Spleen (tissue), 11 donors: ENCODE measurements around the gene EPHA5. TPM values are rescaled to one million over a fixed set of nuclear protein-coding genes. Genes with fewer than 3 reads are reported as not detected.

Experiments
- DNase-seq: peaks from one replicate; pipeline ENCODE4 v3.0.0-alpha.2; 2020
- H3K27ac ChIP-seq, 8 donors: fragments of 200-600 bp; sonication (generic) in 7 of 8; 1 replicate in 4 of 8; 2 replicates in 4 of 8; pipeline versions ENCODE4 v1.5.0 to v1.8.0; 2016 to 2021; ENCODE audit warnings: inconsistent platforms in 4 of 8, mild to moderate bottlenecking in 4 of 8, moderate library complexity in 1 of 8
- H3K27me3 ChIP-seq, 7 donors: fragments of 200-600 bp; sonication (generic) in 6 of 7; replicated peaks in 1 of 7; 1 replicate in 4 of 7; 2 replicates in 3 of 7; pipeline versions ENCODE4 v1.5.0 to v1.8.0; 2016 to 2021; ENCODE audit warnings: inconsistent platforms in 3 of 7, mild to moderate bottlenecking in 1 of 7
- H3K36me3 ChIP-seq, 6 donors: fragments of 200-600 bp; sonication (generic) in 5 of 6; 1 replicate in 4 of 6; 2 replicates in 2 of 6; pipeline versions ENCODE4 v1.5.0 to v1.8.0; 2016 to 2021; ENCODE audit warnings: inconsistent platforms in 2 of 6
- H3K4me1 ChIP-seq, 6 donors: fragments of 200-600 bp; sonication (generic) in 5 of 6; 1 replicate in 3 of 6; 2 replicates in 3 of 6; pipeline versions ENCODE4 v1.5.0 to v1.8.0; 2016 to 2021; ENCODE audit warnings: inconsistent platforms in 3 of 6
- H3K4me3 ChIP-seq, 8 donors: fragments of 200-600 bp; sonication (generic) in 7 of 8; 1 replicate in 4 of 8; 2 replicates in 4 of 8; pipeline versions ENCODE4 v1.5.0 to v1.8.0; 2016 to 2021; ENCODE audit warnings: inconsistent platforms in 4 of 8, mild to moderate bottlenecking in 4 of 8, moderate library complexity in 2 of 8
- H3K9me3 ChIP-seq, 8 donors: fragments of 200-600 bp; sonication (generic) in 7 of 8; 1 replicate in 4 of 8; 2 replicates in 4 of 8; pipeline versions ENCODE4 v1.5.0 to v1.8.0; 2016 to 2021; ENCODE audit warnings: inconsistent platforms in 4 of 8
- POLR2A ChIP-seq, 3 donors: fragments of 450-650 bp; IDR thresholded peaks; one replicate each; pipeline ENCODE4 v1.5.1; 2017; ENCODE audit warnings: antibody characterized with exemption in 3 of 3, mild to moderate bottlenecking in 1 of 3
- POLR2AphosphoS5 ChIP-seq, 3 donors: sonication (generic); formaldehyde crosslinking; IDR thresholded peaks; one replicate each; pipeline ENCODE4 v1.5.1; 2017; ENCODE audit warnings: antibody characterized with exemption in 3 of 3
- WGBS, 5 donors: extraction: QIAGEN DNeasy Blood & Tissue Kit in 3 of 5; methylation state at CpG; one replicate each; pipeline versions ENCODE4 v1.1.5 to v1.1.7; 2013 to 2018; 5-methylcytosine and 5-hydroxymethylcytosine counted together
- intact Hi-C: fragments of 100-400 bp; cut with DNase I; formaldehyde crosslinking; loops from one replicate; pipeline ENCODE4 v1.15.0; 2023; ENCODE audit warnings: low total_unique reads
- polyA plus RNA-seq, 3 donors: library from polyadenylated mRNA; stranded (reverse); fragments of 200-250 nt; gene quantifications; one replicate each; pipeline ENCODE4 v1.2.1, GENCODE V29; 2013
- total RNA-seq, 7 donors: library from RNA; depleted of rRNA in 3 of 7; stranded (reverse); fragments of >200 nt in 3 of 7; fragmentation: NEBNext Ultra II Directional in 4 of 7; extraction: Animal tissue kit (Norgen Biotek cat#: 25700) in 4 of 7; gene quantifications; one replicate each; pipeline versions ENCODE4 v1.1.0 to v1.2.1, GENCODE V29; 2016 to 2021
- TF ChIP-seq, protein P1 (sequence below), 11 experiments: fragments of 200-600 bp in 7 of 11; fragments of 450-650 bp in 4 of 11; sonication (generic) in 4 of 11; IDR thresholded peaks in 8 of 11; conservative IDR thresholded peaks in 3 of 11; 1 replicate in 7 of 11; 2 replicates in 4 of 11; pipeline versions ENCODE4 v1.4.0 to v1.8.0; 2016 to 2021; ENCODE audit warnings: antibody characterized with exemption in 11 of 11, inconsistent platforms in 4 of 11, mild to moderate bottlenecking in 1 of 11
- donor health status: healthy with polysubstance abuse.
- donor health status: DM: no; HTN: no; CAD: no; lungs with moderate emphysema.
- donor health status: DM: no; HTN: no; CAD: no.
- donor health status: Bipolar disorder and iron deficiency.
- donor health status: healthy.
- donor health status: DM: no; HTN: no; CAD: no.
- donor health status: DM: yes; HTN: yes; CAD: no.

The EPHA5 gene
- total and polyA plus RNA-seq, 10 donors, result 0.02 to 0.93 (median 0.42) TPM

- Histone ChIP-seq H3K9me3 (no peaks in the 10 kb centered on the region), H3K36me3 (no peaks in the 10 kb centered on the region), H3K27ac (no peak overlapping the region), H3K4me3 (no peak overlapping the region), H3K27me3 (no peaks in the 10 kb centered on the region), H3K4me1 (no peaks in the 10 kb centered on the region)
- WGBS, 5 donors, result 82 to 88% (median 87%) methylated on average over 11 of the region's 11 CpGs
- TF ChIP-seq POLR2AphosphoS5 (IDR thresholded peaks at IDR 0.05), result no peak
- TF ChIP-seq, protein P1, sequence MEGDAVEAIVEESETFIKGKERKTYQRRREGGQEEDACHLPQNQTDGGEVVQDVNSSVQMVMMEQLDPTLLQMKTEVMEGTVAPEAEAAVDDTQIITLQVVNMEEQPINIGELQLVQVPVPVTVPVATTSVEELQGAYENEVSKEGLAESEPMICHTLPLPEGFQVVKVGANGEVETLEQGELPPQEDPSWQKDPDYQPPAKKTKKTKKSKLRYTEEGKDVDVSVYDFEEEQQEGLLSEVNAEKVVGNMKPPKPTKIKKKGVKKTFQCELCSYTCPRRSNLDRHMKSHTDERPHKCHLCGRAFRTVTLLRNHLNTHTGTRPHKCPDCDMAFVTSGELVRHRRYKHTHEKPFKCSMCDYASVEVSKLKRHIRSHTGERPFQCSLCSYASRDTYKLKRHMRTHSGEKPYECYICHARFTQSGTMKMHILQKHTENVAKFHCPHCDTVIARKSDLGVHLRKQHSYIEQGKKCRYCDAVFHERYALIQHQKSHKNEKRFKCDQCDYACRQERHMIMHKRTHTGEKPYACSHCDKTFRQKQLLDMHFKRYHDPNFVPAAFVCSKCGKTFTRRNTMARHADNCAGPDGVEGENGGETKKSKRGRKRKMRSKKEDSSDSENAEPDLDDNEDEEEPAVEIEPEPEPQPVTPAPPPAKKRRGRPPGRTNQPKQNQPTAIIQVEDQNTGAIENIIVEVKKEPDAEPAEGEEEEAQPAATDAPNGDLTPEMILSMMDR (IDR thresholded peaks at IDR 0.05 in 8 of 11, conservative IDR thresholded peaks at IDR 0.05 in 3 of 11), result no peak
- TF ChIP-seq POLR2A (IDR thresholded peaks at IDR 0.05), result no peak
- intact Hi-C loops, result no loop called here
- DNase-seq, result no peak
These were observed 119.8 kb downstream of the EPHA5 start for GRCh38 chr4:65550500-65550899.

DNA sequence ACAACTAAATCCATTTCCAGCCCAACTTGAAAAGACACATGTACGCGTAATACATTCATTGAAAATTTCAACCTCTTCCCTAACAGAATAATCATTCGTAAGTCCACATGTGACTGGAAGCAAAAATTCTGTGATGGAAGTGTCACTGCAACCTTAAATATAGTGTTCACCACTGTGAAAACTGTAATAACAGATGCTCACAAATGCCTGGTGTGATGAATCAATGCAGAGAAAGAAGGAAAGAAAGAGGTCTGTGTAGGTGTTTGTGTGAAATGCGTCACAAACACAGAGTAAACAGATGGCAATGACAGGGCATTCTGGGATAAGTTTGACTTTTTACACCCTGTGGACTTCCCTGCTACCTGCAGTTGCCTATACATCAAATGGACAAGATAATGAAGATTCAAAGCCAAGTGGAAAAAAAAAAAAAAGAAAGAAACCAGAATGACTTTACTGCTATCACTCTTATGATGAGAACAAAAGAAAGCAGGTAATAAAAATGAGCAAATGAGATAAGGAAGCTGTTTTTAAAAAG lies 123.3 kb downstream of the EPHA5 start:
- Histone ChIP-seq H3K27ac (no peak overlapping the region), H3K36me3 (no peaks in the 10 kb centered on the region), H3K27me3 (no peaks in the 10 kb centered on the region), H3K4me3 (no peak overlapping the region), H3K9me3 (peaks cover 0 to 19% (median 2%) of the 10 kb centered on the region in 8 donors), H3K4me1 (no peaks in the 10 kb centered on the region)
- TF ChIP-seq, protein P1 (IDR thresholded peaks at IDR 0.05 in 8 of 11, conservative IDR thresholded peaks at IDR 0.05 in 3 of 11), result no peak
- TF ChIP-seq POLR2AphosphoS5 (IDR thresholded peaks at IDR 0.05) (no peak), POLR2A (IDR thresholded peaks at IDR 0.05) (no peak)
- 87 to 91% (median 88%) methylated on average over 4 of the region's 4 CpGs for WGBS, 5 donors
- no peak for DNase-seq
- intact Hi-C loops, result no loop called here

DNA sequence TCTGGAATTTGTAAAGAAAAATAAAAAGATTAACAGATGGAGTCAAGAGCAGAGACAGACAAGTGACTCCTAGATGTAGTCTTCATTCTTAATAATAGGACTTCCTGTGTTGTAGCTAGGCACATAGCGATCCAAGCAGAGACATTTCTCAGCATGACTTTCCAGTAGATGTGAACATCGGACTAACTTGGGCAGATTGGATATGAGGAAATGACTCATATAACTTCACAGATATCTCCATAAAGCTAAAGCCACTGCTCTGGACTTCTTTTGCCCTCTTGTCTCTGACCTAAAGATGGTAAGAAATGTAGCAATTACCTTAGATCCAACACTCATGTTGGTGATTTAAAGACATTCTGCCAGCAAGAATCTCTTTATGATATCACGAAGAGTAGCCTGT lies 131.7 kb downstream of the EPHA5 start:
- Histone ChIP-seq H3K27me3 (no peaks in the 10 kb centered on the region), H3K4me1 (no peaks in the 10 kb centered on the region), H3K36me3 (no peaks in the 10 kb centered on the region), H3K9me3 (peaks cover 0 to 6% (median 0%) of the 10 kb centered on the region in 8 donors), H3K27ac (no peak overlapping the region), H3K4me3 (no peak overlapping the region)
- intact Hi-C loops, result no loop called here
- TF ChIP-seq, protein P1 (IDR thresholded peaks at IDR 0.05 in 8 of 11, conservative IDR thresholded peaks at IDR 0.05 in 3 of 11), result no peak
- no peak for TF ChIP-seq POLR2A (IDR thresholded peaks at IDR 0.05)
- TF ChIP-seq POLR2AphosphoS5 (IDR thresholded peaks at IDR 0.05), result no peak
- no peak for DNase-seq
- 74 to 85% (median 82%) methylated on average over 3 of the region's 3 CpGs for WGBS, 5 donors

GRCh38 chr4:65535113-65535512 lies 135.2 kb downstream of the EPHA5 start:
- intact Hi-C loops, result no loop called here

More at GRCh38 chr4:65535113-65535512, 135.2 kb downstream of the EPHA5 start:
- no peaks in the 10 kb centered on the region for H3K4me1 ChIP-seq
- no peaks in the 10 kb centered on the region for H3K36me3 ChIP-seq
- WGBS, 5 donors, result 21 to 31% (median 23%) methylated on average over 3 of the region's 3 CpGs
- H3K27ac ChIP-seq, result no peak overlapping the region
- no peak for DNase-seq
- H3K4me3 ChIP-seq, result no peak overlapping the region
- no peaks in the 10 kb centered on the region for H3K9me3 ChIP-seq
- no peaks in the 10 kb centered on the region for H3K27me3 ChIP-seq
- TF ChIP-seq, protein P1 (IDR thresholded peaks at IDR 0.05 in 8 of 11, conservative IDR thresholded peaks at IDR 0.05 in 3 of 11), result no peak
- no peak for TF ChIP-seq POLR2A (IDR thresholded peaks at IDR 0.05)
- no peak for TF ChIP-seq POLR2AphosphoS5 (IDR thresholded peaks at IDR 0.05)
